ENCODE data around the gene PRR19.
"Not testable (repeated sequence)": the region's sequence is repeated elsewhere in the genome, so short reads cannot be mapped to it uniquely, and the experiment has no call there.

Gene PRR19

GRCh38 chr19:42255766-42256745, 45.9 kb upstream of the PRR19 start:
- TF ChIP-seq CTCF (IDR thresholded peaks at IDR 0.05; ENCODE audit: control extremely low read depth, extremely low read depth, low read depth, missing control alignments), result no peak
- ChIA-PET POLR2A (interaction anchor here (0.6 kb wide), 1 partner anchor 386 kb away, joined by 4 read pairs; no protein-coding TSS in a partner anchor), CTCF (interaction anchor here (1.1 to 1.6 kb wide), 2 partner anchors 23 to 41 kb away, joined by 4 to 5 read pairs; no protein-coding TSS in a partner anchor)
- no peak for DNase-seq (ENCODE audit: extremely low spot score)

- POLR2A ChIA-PET, result interaction anchor here (0.6 kb wide), 1 partner anchor 41 kb away, joined by 3 read pairs; no protein-coding TSS in a partner anchor
- CTCF ChIA-PET, result interaction anchor here (1.6 to 1.8 kb wide), 2 partner anchors 12 to 22 kb away, joined by 5 to 6 read pairs; partner anchors contain the start of gene CIC
- DNase-seq (ENCODE audit: extremely low spot score), result not testable (repeated sequence)
Observed at GRCh38 chr19:42257842-42258241, 44.1 kb upstream of the PRR19 start.

- POLR2A ChIA-PET, result no interaction called here
- no peak for DNase-seq (ENCODE audit: extremely low spot score)
- CTCF ChIA-PET, result interaction anchor here (0.6 to 2.7 kb wide), 4 partner anchors 17 to 19 kb away, joined by 3 to 9 read pairs (median 5); no protein-coding TSS in a partner anchor
Observed at GRCh38 chr19:42261763-42262162, 40.2 kb upstream of the PRR19 start.

GRCh38 chr19:42266105-42266504, 35.8 kb upstream of the PRR19 start:
- DNase-seq (ENCODE audit: extremely low spot score); POLR2A ChIA-PET: not testable (repeated sequence)
- CTCF ChIA-PET, result interaction anchor here (1.0 to 2.3 kb wide), 2 partner anchors 13 to 22 kb away, joined by 3 to 7 read pairs; no protein-coding TSS in a partner anchor

More at GRCh38 chr19:42261763-42262162, 40.2 kb upstream of the PRR19 start:
- no peak for TF ChIP-seq CTCF (IDR thresholded peaks at IDR 0.05; ENCODE audit: control extremely low read depth, extremely low read depth, low read depth, missing control alignments)

GRCh38 chr19:42266928-42267603, 34.9 kb upstream of the PRR19 start:
- DNase-seq (ENCODE audit: extremely low spot score); POLR2A ChIA-PET: not testable (repeated sequence)
- CTCF ChIA-PET, result interaction anchor here (1.0 to 2.3 kb wide), 5 partner anchors 12 to 159 kb away, joined by 3 to 7 read pairs (median 3); no protein-coding TSS in a partner anchor

- CTCF ChIA-PET, result interaction anchor here (1.0 to 2.3 kb wide), 4 partner anchors 12 to 159 kb away, joined by 3 to 7 read pairs (median 4); no protein-coding TSS in a partner anchor
- TF ChIP-seq CTCF (IDR thresholded peaks at IDR 0.05; ENCODE audit: control extremely low read depth, extremely low read depth, low read depth, missing control alignments), result no peak
- no peak for DNase-seq (ENCODE audit: extremely low spot score)
- POLR2A ChIA-PET, result no interaction called here
Observed at GRCh38 chr19:42267644-42268141, 34.2 kb upstream of the PRR19 start.

- DNase-seq (ENCODE audit: extremely low spot score), result peak; percentile 93
- ChIA-PET CTCF (interaction anchor here (1.0 to 2.3 kb wide), 4 partner anchors 12 to 160 kb away, joined by 3 to 7 read pairs (median 4); no protein-coding TSS in a partner anchor), POLR2A (no interaction called here)
- no peak for TF ChIP-seq CTCF (IDR thresholded peaks at IDR 0.05; ENCODE audit: control extremely low read depth, extremely low read depth, low read depth, missing control alignments)
Observed at GRCh38 chr19:42268142-42268703, 33.7 kb upstream of the PRR19 start.

Measured in GM10248 (cell line).